SK-N-SH (cell line): ENCODE data around the gene NR6A1. TPM values are rescaled to one million over a fixed set of nuclear protein-coding genes. Genes with fewer than 3 reads are reported as not detected.

Experiments used
- CTCF ChIA-PET: fragments of 300-600, 350-600 bp; formaldehyde crosslinking; extraction: SDS; loops from one replicate; lab custom pipeline; 2021; lab: Yijun Ruan, JAX
- POLR2A ChIA-PET: fragments of 350-600 bp; sonication (Branson Sonifier 250); formaldehyde crosslinking; extraction: SDS; loops from one replicate; lab custom pipeline; 2020; ENCODE audit warnings: antibody characterized with exemption, inconsistent platforms; lab: Yijun Ruan, JAX
- DNase-seq: peaks from one replicate; pipeline ENCODE4 v3.0.0; 2012
- H2AFZ ChIP-seq: fragments of 200-600 bp; sonication (generic); 2 replicates; pipeline ENCODE4 v1.8.1; 2016; ENCODE audit warnings: antibody characterized with exemption, mild to moderate bottlenecking, low read depth
- H3F3A ChIP-seq: fragments of 200-600 bp; sonication (generic); replicated peaks from 2 replicates; pipeline ENCODE3; 2016; ENCODE audit warnings: antibody characterized with exemption, mild to moderate bottlenecking; ENCODE audit not compliant: insufficient read depth
- H3K27ac ChIP-seq, 2 experiments: fragments of 200-500 bp in 1 of 2; fragments of 200-600 bp in 1 of 2; sonication (Bioruptor generic) in 1 of 2; sonication (generic), shearing (Covaris generic) in 1 of 2; 2 replicates each; pipeline versions ENCODE4 v1.5.1 to v1.6.1; 2014 to 2016; ENCODE audit warnings: low read depth in 2 of 2, inconsistent platforms in 1 of 2, low read length in 1 of 2, mild to moderate bottlenecking in 1 of 2, mixed read lengths in 1 of 2
- H3K27me3 ChIP-seq: fragments of 200-600 bp; sonication (generic), shearing (Covaris generic); 2 replicates; pipeline ENCODE4 v1.6.1; 2016; ENCODE audit warnings: mixed run types; ENCODE audit not compliant: insufficient read depth
- H3K36me3 ChIP-seq, 2 experiments: fragments of 200-500 bp in 1 of 2; fragments of 200-600 bp in 1 of 2; sonication (Bioruptor generic) in 1 of 2; sonication (generic) in 1 of 2; replicated peaks in 1 of 2; 2 replicates each; pipeline versions ENCODE3 to v1.5.1; 2014 to 2016; ENCODE audit warnings: low read length in 1 of 2, mild to moderate bottlenecking in 1 of 2; ENCODE audit not compliant: insufficient read depth in 2 of 2, control insufficient read depth in 1 of 2
- H3K4me1 ChIP-seq, 2 experiments: fragments of 200-500 bp in 1 of 2; fragments of 200-600 bp in 1 of 2; sonication (Bioruptor generic) in 1 of 2; sonication (generic), shearing (Covaris generic) in 1 of 2; 2 replicates each; pipeline versions ENCODE4 v1.5.1 to v1.6.1; 2014 to 2016; ENCODE audit warnings: low read depth in 1 of 2, low read length in 1 of 2, mixed run types in 1 of 2; ENCODE audit not compliant: insufficient read depth in 2 of 2, control insufficient read depth in 1 of 2
- H3K4me2 ChIP-seq: fragments of 200-600 bp; sonication (generic), shearing (Covaris generic); 2 replicates; pipeline ENCODE4 v1.6.1; 2017; ENCODE audit warnings: mixed run types
- H3K4me3 ChIP-seq, 2 experiments: fragments of 200-500 bp in 1 of 2; fragments of 200-600 bp in 1 of 2; sonication (Bioruptor generic) in 1 of 2; sonication (generic), shearing (Covaris generic) in 1 of 2; 2 replicates each; pipeline versions ENCODE4 v1.5.1 to v1.8.1; 2014 to 2016; ENCODE audit warnings: low read depth in 2 of 2, inconsistent platforms in 1 of 2, low read length in 1 of 2, mild to moderate bottlenecking in 1 of 2, mixed read lengths in 1 of 2, moderate library complexity in 1 of 2
- H3K79me2 ChIP-seq: fragments of 200-600 bp; sonication (generic); 2 replicates; pipeline ENCODE4 v1.8.1; 2017; ENCODE audit warnings: mild to moderate bottlenecking; ENCODE audit not compliant: insufficient read depth
- H3K9ac ChIP-seq: fragments of 200-600 bp; sonication (generic); 2 replicates; pipeline ENCODE4 v1.6.1; 2017; ENCODE audit warnings: mixed run types
- H3K9me2 ChIP-seq: fragments of 200-600 bp; sonication (generic); 2 replicates; pipeline ENCODE4 v1.6.1; 2017; ENCODE audit warnings: mixed run types
- H3K9me3 ChIP-seq: fragments of 200-600 bp; sonication (generic); 2 replicates; pipeline ENCODE4 v1.6.1; 2017; ENCODE audit warnings: mixed run types, mild to moderate bottlenecking, moderate library complexity
- H4K20me1 ChIP-seq: fragments of 200-600 bp; sonication (generic); 2 replicates; pipeline ENCODE4 v1.6.1; 2017; ENCODE audit warnings: mild to moderate bottlenecking, mixed run types; ENCODE audit not compliant: insufficient read depth
- CHD2 ChIP-seq: fragments of 150-350 bp; IDR thresholded peaks from 2 replicates; pipeline ENCODE4 v1.6.1; 2018; ENCODE audit warnings: low read length; ENCODE audit not compliant: partially characterized antibody
- CTCF ChIP-seq: fragments of 200-600 bp; sonication (generic); IDR thresholded peaks from 2 replicates; pipeline ENCODE4 v1.6.1; 2017; ENCODE audit warnings: antibody characterized with exemption, mild to moderate bottlenecking, moderate library complexity
- ELF1 ChIP-seq: IDR thresholded peaks from 2 replicates; pipeline ENCODE4 v1.4.0; 2012
- EZH2phosphoT487 ChIP-seq: fragments of 200-600 bp; sonication (generic); IDR thresholded peaks from 2 replicates; pipeline ENCODE4 v1.6.1; 2017; ENCODE audit warnings: low read depth, mixed run types, mild to moderate bottlenecking, antibody characterized with exemption, moderate library complexity, borderline replicate concordance
- FOXJ3 ChIP-seq: sonication (generic); formaldehyde crosslinking; IDR thresholded peaks from 2 replicates; pipeline ENCODE4 v1.5.1; 2020; ENCODE audit warnings: mild to moderate bottlenecking, missing genetic modification reagents
- GATA2 ChIP-seq: sonication (generic); formaldehyde crosslinking; IDR thresholded peaks from 2 replicates; pipeline ENCODE4 v1.5.0; 2020; ENCODE audit warnings: mild to moderate bottlenecking, missing genetic modification reagents
- JUND ChIP-seq: IDR thresholded peaks from 2 replicates; pipeline ENCODE4 v1.4.0; 2012
- MEF2A ChIP-seq: IDR thresholded peaks from 2 replicates; pipeline ENCODE4 v1.4.0; 2012; ENCODE audit warnings: low read depth, borderline replicate concordance
- MXI1 ChIP-seq: IDR thresholded peaks from 2 replicates; pipeline ENCODE4 v1.6.1; 2012; ENCODE audit warnings: mild to moderate bottlenecking, low read depth, low read length, improper control_type of control experiment
- NRF1 ChIP-seq: IDR thresholded peaks from 2 replicates; pipeline ENCODE4 v1.6.1; 2012; ENCODE audit warnings: low read depth, mild to moderate bottlenecking, low read length
- RCOR1 ChIP-seq: fragments of 150-350 bp; IDR thresholded peaks from 2 replicates; pipeline ENCODE4 v1.6.1; 2017; ENCODE audit warnings: antibody characterized with exemption, low read length
- RFX5 ChIP-seq: IDR thresholded peaks from 2 replicates; pipeline ENCODE4 v1.6.1; 2012; ENCODE audit warnings: mild to moderate bottlenecking, improper control_type of control experiment, low read length
- SIN3A ChIP-seq: IDR thresholded peaks from 2 replicates; pipeline ENCODE4 v1.6.1; 2012; ENCODE audit warnings: low read depth, mild to moderate bottlenecking, low read length, moderate library complexity, borderline replicate concordance
- SMC3 ChIP-seq: IDR thresholded peaks from 2 replicates; pipeline ENCODE4 v1.6.1; 2012; ENCODE audit warnings: low read depth, low read length, improper control_type of control experiment
- TAF1 ChIP-seq: IDR thresholded peaks from 2 replicates; pipeline ENCODE4 v1.6.1; 2012; ENCODE audit warnings: low read depth, mild to moderate bottlenecking, low read length, moderate library complexity, borderline replicate concordance
- ZBTB33 ChIP-seq: IDR thresholded peaks from 2 replicates; pipeline ENCODE4 v1.4.0; 2012; ENCODE audit warnings: low read depth, borderline replicate concordance
- WGBS: methylation state at CpG from one replicate; pipeline ENCODE4 v1.1.6; 2017; ENCODE audit warnings: low lambda C conversion rate; 5-methylcytosine and 5-hydroxymethylcytosine counted together
- polyA plus RNA-seq, 3 experiments: library from polyadenylated mRNA; depleted of rRNA; stranded (reverse); fragments of >200 nt; gene quantifications; 2 replicates each; pipeline ENCODE4 v1.2.3, GENCODE V29; 2012
- TF ChIP-seq, protein P1 (sequence below): IDR thresholded peaks from 2 replicates; pipeline ENCODE4 v1.4.0; 2012; ENCODE audit warnings: low read depth, borderline replicate concordance
- TF ChIP-seq, protein P2 (sequence below): IDR thresholded peaks from 2 replicates; pipeline ENCODE4 v1.4.0; 2012; ENCODE audit warnings: low read depth
- TF ChIP-seq, protein P3 (sequence below): fragments of 150-350 bp; IDR thresholded peaks from 2 replicates; pipeline ENCODE4 v1.6.1; 2016; ENCODE audit warnings: mild to moderate bottlenecking, low read depth, low read length

Gene NR6A1
- polyA plus RNA-seq, 1 of the 3 experiments (the other 2 are of a cell fraction) = 1.2 TPM

DNA sequence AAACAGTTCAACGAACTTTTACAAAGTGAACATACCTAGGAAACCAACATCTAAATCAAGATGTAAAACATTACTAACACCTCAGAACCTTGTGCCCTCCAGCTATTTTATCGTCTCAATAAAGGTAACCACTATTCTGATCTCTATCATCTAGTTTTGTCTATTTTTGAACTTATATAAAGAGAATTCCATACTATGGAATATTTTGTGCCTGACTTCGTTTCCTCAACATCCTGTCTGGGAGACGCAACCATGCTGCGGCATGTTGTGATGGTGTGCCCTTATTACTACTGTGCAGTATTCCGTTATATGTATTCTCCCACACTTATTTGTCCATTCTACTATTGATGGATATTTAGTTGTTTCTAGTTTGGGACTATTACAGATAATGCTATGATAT lies 99.2 kb downstream of the NR6A1 start:
- H3K27me3 ChIP-seq = no peaks in the 10 kb centered on the region
- no peak overlapping the region for H3K9ac ChIP-seq
- peaks cover 7% of the 10 kb centered on the region for H3F3A ChIP-seq
- TF ChIP-seq MXI1 (no peak), JUND (no peak), EZH2phosphoT487 (no peak), CTCF (no peak), ELF1 (no peak), SMC3 (no peak), TAF1 (no peak), RCOR1 (no peak), MEF2A (no peak), FOXJ3 (CRISPR knock-in tag) (no peak), GATA2 (CRISPR knock-in tag) (no peak), NRF1 (no peak), RFX5 (no peak), CHD2 (no peak), ZBTB33 (no peak), SIN3A (no peak)
- TF ChIP-seq, protein P1, sequence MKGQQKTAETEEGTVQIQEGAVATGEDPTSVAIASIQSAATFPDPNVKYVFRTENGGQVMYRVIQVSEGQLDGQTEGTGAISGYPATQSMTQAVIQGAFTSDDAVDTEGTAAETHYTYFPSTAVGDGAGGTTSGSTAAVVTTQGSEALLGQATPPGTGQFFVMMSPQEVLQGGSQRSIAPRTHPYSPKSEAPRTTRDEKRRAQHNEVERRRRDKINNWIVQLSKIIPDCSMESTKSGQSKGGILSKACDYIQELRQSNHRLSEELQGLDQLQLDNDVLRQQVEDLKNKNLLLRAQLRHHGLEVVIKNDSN = no peak
- TF ChIP-seq, protein P2, sequence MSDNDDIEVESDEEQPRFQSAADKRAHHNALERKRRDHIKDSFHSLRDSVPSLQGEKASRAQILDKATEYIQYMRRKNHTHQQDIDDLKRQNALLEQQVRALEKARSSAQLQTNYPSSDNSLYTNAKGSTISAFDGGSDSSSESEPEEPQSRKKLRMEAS = no peak
- TF ChIP-seq, protein P3, sequence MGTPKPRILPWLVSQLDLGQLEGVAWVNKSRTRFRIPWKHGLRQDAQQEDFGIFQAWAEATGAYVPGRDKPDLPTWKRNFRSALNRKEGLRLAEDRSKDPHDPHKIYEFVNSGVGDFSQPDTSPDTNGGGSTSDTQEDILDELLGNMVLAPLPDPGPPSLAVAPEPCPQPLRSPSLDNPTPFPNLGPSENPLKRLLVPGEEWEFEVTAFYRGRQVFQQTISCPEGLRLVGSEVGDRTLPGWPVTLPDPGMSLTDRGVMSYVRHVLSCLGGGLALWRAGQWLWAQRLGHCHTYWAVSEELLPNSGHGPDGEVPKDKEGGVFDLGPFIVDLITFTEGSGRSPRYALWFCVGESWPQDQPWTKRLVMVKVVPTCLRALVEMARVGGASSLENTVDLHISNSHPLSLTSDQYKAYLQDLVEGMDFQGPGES = no peak
- CTCF ChIA-PET = no interaction called here
- peaks cover 20% of the 10 kb centered on the region for H4K20me1 ChIP-seq
- 89% methylated on average over 6 of the region's 6 CpGs for WGBS
- H3K4me1 ChIP-seq = peaks cover 2 to 9% of the 10 kb centered on the region in 2 experiments; a peak in 3 of 4 replicates
- H3K4me2 ChIP-seq = no peak overlapping the region
- POLR2A ChIA-PET = no interaction called here
- no peaks in the 10 kb centered on the region for H3K9me3 ChIP-seq
- peaks cover 0 to 22% of the 10 kb centered on the region in 2 experiments for H3K36me3 ChIP-seq
- H2AFZ ChIP-seq = no peak overlapping the region
- DNase-seq = no peak
- H3K79me2 ChIP-seq = peaks cover 94% of the 10 kb centered on the region
- no peak overlapping the region for H3K4me3 ChIP-seq
- H3K9me2 ChIP-seq = no peaks in the 10 kb centered on the region; the same call in 1 of the 2 replicates
- no peak overlapping the region for H3K27ac ChIP-seq
